ENCODE measurements around the gene CHURC1.

Gene CHURC1

GRCh38 chr14:64914237-64915028, at the start of gene CHURC1:
TSS of gene CHURC1 (plus strand) at chr14:64914455. CDS start at chr14:64914496, 41 bp downstream.
- peak; percentile 98 for DNase-seq (ENCODE audit: low spot score)

- no peak for DNase-seq (ENCODE audit: low spot score)
Measured at GRCh38 chr14:64865109-64865508, 49.1 kb upstream of the CHURC1 start.

- DNase-seq (ENCODE audit: low spot score) = no peak
Measured at GRCh38 chr14:64865992-64866391, 48.3 kb upstream of the CHURC1 start.

- DNase-seq (ENCODE audit: low spot score) = no peak
Measured at GRCh38 chr14:64867182-64867581, 47.1 kb upstream of the CHURC1 start.

GRCh38 chr14:64868379-64868778, 45.9 kb upstream of the CHURC1 start:
- DNase-seq (ENCODE audit: low spot score) = no peak

- no peak for DNase-seq (ENCODE audit: low spot score)
Measured at GRCh38 chr14:64868841-64869240, 45.4 kb upstream of the CHURC1 start.

- DNase-seq (ENCODE audit: low spot score) = no peak
Measured at GRCh38 chr14:64870160-64870559, 44.1 kb upstream of the CHURC1 start.

- DNase-seq (ENCODE audit: low spot score) = no peak
Measured at GRCh38 chr14:64871344-64871743, 42.9 kb upstream of the CHURC1 start.

- no peak for DNase-seq (ENCODE audit: low spot score)
Measured at GRCh38 chr14:64873506-64874219, 40.6 kb upstream of the CHURC1 start.

- DNase-seq (ENCODE audit: low spot score) = no peak
Measured at GRCh38 chr14:64875350-64875749, 38.9 kb upstream of the CHURC1 start.

- no peak for DNase-seq (ENCODE audit: low spot score)
Measured at GRCh38 chr14:64877846-64878245, 36.4 kb upstream of the CHURC1 start.

- DNase-seq (ENCODE audit: low spot score) = no peak
Measured at GRCh38 chr14:64878837-64879634, 35.2 kb upstream of the CHURC1 start.

- DNase-seq (ENCODE audit: low spot score) = peak; percentile 40
Measured at GRCh38 chr14:64879635-64880220, 34.5 kb upstream of the CHURC1 start, which contains the start of gene SPTB. TSS of gene SPTB (minus strand) at chr14:64879907. CDS start at chr14:64823094, 56,813 bp downstream.

GRCh38 chr14:64880221-64881121, 33.8 kb upstream of the CHURC1 start:
- DNase-seq (ENCODE audit: low spot score) = peak; percentile 40

- DNase-seq (ENCODE audit: low spot score) = no peak
Measured at GRCh38 chr14:64885559-64885958, 28.7 kb upstream of the CHURC1 start.

- no peak for DNase-seq (ENCODE audit: low spot score)
Measured at GRCh38 chr14:64889352-64889751, 24.9 kb upstream of the CHURC1 start.

GRCh38 chr14:64891173-64891838, 22.9 kb upstream of the CHURC1 start:
- DNase-seq (ENCODE audit: low spot score) = no peak

GRCh38 chr14:64891839-64892375, 22.3 kb upstream of the CHURC1 start:
- DNase-seq (ENCODE audit: low spot score) = peak; percentile 69

- no peak for DNase-seq (ENCODE audit: low spot score)
Measured at GRCh38 chr14:64899958-64900357, 14.3 kb upstream of the CHURC1 start.

- no peak for DNase-seq (ENCODE audit: low spot score)
Measured at GRCh38 chr14:64906022-64906421, 8.2 kb upstream of the CHURC1 start.

Measured in CD4-positive, alpha-beta T cell treated with Interleukin-15 for 4 hours (primary cell).